Natural killer cell (primary cell): Measurements from ENCODE around the gene UNC93B1. TPM values are rescaled to one million over a fixed set of nuclear protein-coding genes. Genes with fewer than 3 reads are reported as not detected.

Source experiments
- ATAC-seq, 3 donors: fragments of 150-1000 bp in 2 of 3; fragments of 200-7000 bp in 1 of 3; cut with Tn5 transposase; 1 replicate in 1 of 3; 2 replicates in 2 of 3; pipeline ENCODE4 v1.10.0; 2021; ENCODE audit warnings: mild to moderate bottlenecking in 2 of 3, moderate library complexity in 2 of 3
- DNase-seq, 2 donors: peaks; one replicate each; pipeline versions ENCODE4 v3.0.0 to v3.0.0-alpha.2; 2013 to 2021; ENCODE audit warnings: mixed read lengths in 1 of 2
- H3K27ac ChIP-seq: one replicate; pipeline ENCODE4 v1.5.1; 2013; ENCODE audit warnings: mild to moderate bottlenecking, low read length
- H3K27me3 ChIP-seq: one replicate; pipeline ENCODE4 v1.6.1; 2013; ENCODE audit warnings: low read length; ENCODE audit not compliant: control insufficient read depth, insufficient read depth
- H3K36me3 ChIP-seq: one replicate; pipeline ENCODE4 v1.6.1; 2013; ENCODE audit warnings: low read length; ENCODE audit not compliant: control insufficient read depth, insufficient read depth
- H3K4me1 ChIP-seq: one replicate; pipeline ENCODE4 v1.6.1; 2013; ENCODE audit warnings: low read length; ENCODE audit not compliant: control insufficient read depth, insufficient read depth
- H3K4me3 ChIP-seq: one replicate; pipeline ENCODE4 v1.5.1; 2013; ENCODE audit warnings: low read length
- H3K9me3 ChIP-seq: one replicate; pipeline ENCODE4 v1.6.1; 2013; ENCODE audit warnings: low read length; ENCODE audit not compliant: control insufficient read depth, insufficient read depth
- H3K27ac Mint-ChIP-seq, 2 donors: one replicate each; pipeline ENCODE4 v1.8.0; 2022; ENCODE audit warnings: mild to moderate bottlenecking in 2 of 2, mixed read lengths in 2 of 2, moderate library complexity in 1 of 2
- H3K27me3 Mint-ChIP-seq, 2 donors: one replicate each; pipeline ENCODE4 v1.8.0; 2022; ENCODE audit warnings: low read depth in 2 of 2, mixed read lengths in 2 of 2
- H3K36me3 Mint-ChIP-seq: one replicate; pipeline ENCODE4 v1.8.0; 2022; ENCODE audit warnings: mixed read lengths
- H3K4me1 Mint-ChIP-seq, 2 donors: one replicate each; pipeline ENCODE4 v1.8.0; 2022; ENCODE audit warnings: mixed read lengths in 2 of 2
- H3K4me3 Mint-ChIP-seq: one replicate; pipeline ENCODE4 v1.8.0; 2022; ENCODE audit warnings: mild to moderate bottlenecking, moderate library complexity, mixed read lengths
- H3K9me3 Mint-ChIP-seq, 2 donors: one replicate each; pipeline ENCODE4 v1.8.0; 2022; ENCODE audit warnings: mixed read lengths in 2 of 2
- WGBS: methylation state at CpG from one replicate; pipeline ENCODE4 v1.1.7; 2013; ENCODE audit warnings: missing lambda C conversion rate; ENCODE audit not compliant: insufficient coverage; 5-methylcytosine and 5-hydroxymethylcytosine counted together
- intact Hi-C: fragments of 100-400 bp; cut with micrococcal nuclease; formaldehyde crosslinking; loops from one replicate; pipeline ENCODE4 v1.14.2; 2022
- total RNA-seq, 4 donors: library from RNA; stranded (reverse); fragments of 120-200 nt in 1 of 4; gene quantifications; one replicate each; pipeline versions ENCODE4 v1.2.3 to v1.2.4, GENCODE V29; 2013 to 2022
- TF ChIP-seq, protein P1 (sequence below): fragments of 200-600 bp; IDR thresholded peaks from one replicate; pipeline ENCODE4 v1.8.0; 2022; ENCODE audit warnings: antibody characterized with exemption

UNC93B1 gene
- total RNA-seq, 3 donors from 2014 or later (not counting 1 experiment from before 2014, with no cell fraction given), result 26.6 to 44.3 (median 39.7) TPM

DNA sequence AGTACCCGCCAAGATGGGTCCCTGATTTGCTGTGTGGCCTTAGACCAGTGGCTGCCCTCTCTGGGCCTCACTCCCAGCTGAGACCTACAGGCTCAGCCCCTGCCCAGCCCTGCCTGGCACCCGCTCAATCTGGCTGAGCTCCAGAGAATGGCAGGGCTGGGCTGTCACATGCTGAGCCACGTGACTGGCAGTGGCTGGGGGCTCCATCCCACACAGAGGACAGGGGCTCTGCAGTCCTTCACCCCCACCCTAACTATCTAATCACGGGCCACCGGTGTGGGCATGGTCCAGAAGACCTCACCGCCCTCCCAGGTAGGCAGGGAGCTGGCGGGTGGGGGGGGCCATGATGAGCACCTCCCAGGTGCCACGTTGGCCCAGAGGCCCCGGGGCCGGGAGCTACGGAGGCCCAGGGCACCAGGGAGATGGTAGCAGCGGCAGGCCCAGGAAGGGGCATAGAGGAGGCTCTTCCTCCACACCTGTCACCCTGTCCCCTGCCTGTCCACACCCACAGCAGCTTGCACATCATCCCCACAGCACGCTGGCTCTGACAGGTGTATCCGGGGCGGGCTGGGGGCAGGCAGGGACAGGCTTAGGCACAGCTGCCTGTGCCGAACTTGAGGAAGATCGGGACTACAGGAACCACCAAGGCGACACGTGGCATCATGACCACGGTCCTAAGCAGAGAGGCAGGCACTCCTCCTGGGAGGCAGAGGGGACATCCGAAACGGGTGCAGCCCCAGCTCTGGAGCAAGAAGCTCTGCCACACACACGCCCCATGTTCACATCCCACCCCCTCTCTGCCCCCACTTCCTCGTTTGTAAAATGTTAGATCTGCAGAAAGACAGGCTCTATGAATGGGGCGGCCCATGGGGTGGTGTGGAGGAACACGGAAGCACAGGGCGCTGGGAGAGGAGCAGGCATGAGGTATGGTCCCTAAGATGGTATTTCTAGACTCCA is 4.8 kb upstream of the UNC93B1 start:
- ATAC-seq, result peak in 1 of 3 donors; percentile 31
- H3K36me3 Mint-ChIP-seq, result no peaks in the 10 kb centered on the region
- TF ChIP-seq, protein P1, sequence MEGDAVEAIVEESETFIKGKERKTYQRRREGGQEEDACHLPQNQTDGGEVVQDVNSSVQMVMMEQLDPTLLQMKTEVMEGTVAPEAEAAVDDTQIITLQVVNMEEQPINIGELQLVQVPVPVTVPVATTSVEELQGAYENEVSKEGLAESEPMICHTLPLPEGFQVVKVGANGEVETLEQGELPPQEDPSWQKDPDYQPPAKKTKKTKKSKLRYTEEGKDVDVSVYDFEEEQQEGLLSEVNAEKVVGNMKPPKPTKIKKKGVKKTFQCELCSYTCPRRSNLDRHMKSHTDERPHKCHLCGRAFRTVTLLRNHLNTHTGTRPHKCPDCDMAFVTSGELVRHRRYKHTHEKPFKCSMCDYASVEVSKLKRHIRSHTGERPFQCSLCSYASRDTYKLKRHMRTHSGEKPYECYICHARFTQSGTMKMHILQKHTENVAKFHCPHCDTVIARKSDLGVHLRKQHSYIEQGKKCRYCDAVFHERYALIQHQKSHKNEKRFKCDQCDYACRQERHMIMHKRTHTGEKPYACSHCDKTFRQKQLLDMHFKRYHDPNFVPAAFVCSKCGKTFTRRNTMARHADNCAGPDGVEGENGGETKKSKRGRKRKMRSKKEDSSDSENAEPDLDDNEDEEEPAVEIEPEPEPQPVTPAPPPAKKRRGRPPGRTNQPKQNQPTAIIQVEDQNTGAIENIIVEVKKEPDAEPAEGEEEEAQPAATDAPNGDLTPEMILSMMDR, result no peak
- Histone ChIP-seq H3K27ac (no peak overlapping the region), H3K36me3 (no peaks in the 10 kb centered on the region), H3K4me3 (no peak overlapping the region), H3K9me3 (no peaks in the 10 kb centered on the region), H3K27me3 (no peaks in the 10 kb centered on the region), H3K4me1 (peaks cover 64% of the 10 kb centered on the region)
- 64% methylated on average over 25 of the region's 27 CpGs for WGBS
- intact Hi-C loops, result loop anchor here (10.0 kb wide), 1 partner anchor 196 kb away; no protein-coding TSS in a partner anchor
- no peaks in the 10 kb centered on the region for H3K27me3 Mint-ChIP-seq
- H3K4me1 Mint-ChIP-seq, result peaks cover 21 to 39% of the 10 kb centered on the region in 2 donors
- no peak for DNase-seq
- H3K9me3 Mint-ChIP-seq, result no peaks in the 10 kb centered on the region
- H3K4me3 Mint-ChIP-seq, result peak overlapping the region; percentile 47
- peak overlapping the region in 1 of 2 donors; percentile 88 for H3K27ac Mint-ChIP-seq

DNA sequence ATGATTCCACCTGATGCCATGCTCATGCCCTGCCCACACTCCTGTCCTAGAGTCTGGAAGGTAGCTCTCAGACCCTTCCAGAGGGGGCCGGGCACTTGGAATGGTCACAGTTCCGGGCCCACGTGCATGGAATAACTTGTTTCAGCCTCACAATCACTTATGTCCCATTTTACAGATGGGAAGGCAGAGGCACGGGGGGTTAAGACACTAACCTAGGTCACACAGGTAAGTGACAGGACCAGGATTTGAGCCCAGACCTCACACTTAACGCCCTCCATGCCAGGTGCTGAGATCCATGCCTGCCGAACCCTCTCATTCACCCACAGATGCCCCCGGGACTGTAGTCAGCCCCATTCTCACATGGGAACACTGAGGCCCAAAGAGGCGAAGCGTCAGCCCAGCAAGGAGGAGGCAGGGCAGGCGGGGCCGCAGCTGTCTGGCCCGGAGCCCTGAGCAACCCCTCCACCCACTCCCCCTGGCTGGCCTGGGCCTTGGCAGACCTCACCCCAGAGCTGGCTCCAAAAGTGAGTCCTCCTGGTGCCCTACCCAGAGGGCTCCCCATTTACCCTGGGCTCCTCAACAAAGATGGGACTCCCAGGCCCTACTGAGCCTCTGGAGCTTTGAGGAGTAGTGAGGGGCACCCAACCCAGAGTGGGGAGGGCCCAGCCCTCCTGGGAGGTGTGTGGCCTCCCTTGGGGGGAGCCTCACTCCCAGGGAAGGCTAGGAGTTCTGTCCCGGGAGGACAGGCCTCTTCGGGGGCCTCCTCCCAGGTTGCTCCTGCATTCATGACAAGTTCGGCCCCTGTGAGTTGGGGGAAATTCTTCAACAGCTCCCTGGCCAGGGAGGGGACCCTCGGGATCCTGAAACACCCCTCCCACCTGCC is 3.8 kb upstream of the UNC93B1 start:
- TF ChIP-seq, protein P1, result no peak
- intact Hi-C loops, result loop anchor here (10.0 kb wide), 1 partner anchor 197 kb away; no protein-coding TSS in a partner anchor
- peaks cover 64% of the 10 kb centered on the region for H3K4me1 ChIP-seq

DNA sequence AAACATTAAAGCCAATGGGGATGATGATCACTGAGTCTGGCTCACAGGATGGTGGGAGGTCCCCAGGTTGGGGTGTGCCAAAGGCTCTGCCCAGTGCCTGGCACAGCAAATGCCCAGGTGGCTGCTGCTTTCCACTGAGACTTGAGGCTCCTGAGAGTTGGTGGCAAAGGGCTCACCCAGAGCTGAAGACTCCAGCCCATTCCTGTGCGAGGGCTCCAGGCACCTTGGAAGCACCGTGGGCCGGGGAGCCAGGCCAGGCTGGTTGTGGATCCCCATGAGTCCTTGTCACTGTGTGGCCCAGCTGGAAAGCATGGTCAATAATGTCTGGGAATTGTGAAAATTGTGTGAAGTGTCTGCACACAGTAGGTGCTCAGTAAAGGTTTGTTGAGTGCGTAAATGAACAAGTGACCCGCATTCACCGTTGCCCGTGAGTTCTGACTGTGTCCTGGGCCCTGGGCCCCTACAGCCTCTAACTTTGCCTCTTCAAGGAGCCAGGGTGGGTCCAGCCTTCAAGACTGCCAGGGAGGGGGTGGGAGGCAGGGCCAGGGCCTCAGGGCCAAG is 2.8 kb upstream of the UNC93B1 start:
- Histone ChIP-seq H3K4me1 (peaks cover 64% of the 10 kb centered on the region), H3K27ac (no peak overlapping the region), H3K9me3 (no peaks in the 10 kb centered on the region), H3K4me3 (no peak overlapping the region), H3K27me3 (no peaks in the 10 kb centered on the region), H3K36me3 (no peaks in the 10 kb centered on the region)
- H3K27me3 Mint-ChIP-seq, result no peaks in the 10 kb centered on the region
- H3K27ac Mint-ChIP-seq, result no peak overlapping the region
- peaks cover 17 to 42% of the 10 kb centered on the region in 2 donors for H3K4me1 Mint-ChIP-seq
- TF ChIP-seq, protein P1, result no peak
- DNase-seq (no peak), ATAC-seq (no peak)
- H3K36me3 Mint-ChIP-seq, result no peaks in the 10 kb centered on the region
- WGBS, result 96% methylated on average over 7 of the region's 7 CpGs
- no peaks in the 10 kb centered on the region for H3K9me3 Mint-ChIP-seq
- intact Hi-C loops, result loop anchor here (10.0 kb wide), 1 partner anchor 198 kb away; no protein-coding TSS in a partner anchor
- H3K4me3 Mint-ChIP-seq, result no peak overlapping the region

More for the DNA sequence above, 3.8 kb upstream of the UNC93B1 start:
- Mint-ChIP-seq H3K4me3 (no peak overlapping the region), H3K9me3 (no peaks in the 10 kb centered on the region), H3K36me3 (no peaks in the 10 kb centered on the region), H3K4me1 (peaks cover 21 to 42% of the 10 kb centered on the region in 2 donors), H3K27me3 (no peaks in the 10 kb centered on the region), H3K27ac (no peak overlapping the region)
- Histone ChIP-seq H3K27ac (no peak overlapping the region), H3K27me3 (no peaks in the 10 kb centered on the region), H3K36me3 (no peaks in the 10 kb centered on the region), H3K4me3 (no peak overlapping the region), H3K9me3 (no peaks in the 10 kb centered on the region)
- WGBS, result 86% methylated on average over 16 of the region's 16 CpGs
- DNase-seq, result no peak
- no peak for ATAC-seq
